HG02885 (cell line): ENCODE data around the gene SORCS2.

Source experiments
- ATAC-seq: cut with Tn5 transposase; IDR thresholded peaks from one replicate; pipeline ENCODE4 v1.9.1; 2021; ENCODE audit warnings: mild to moderate bottlenecking; ENCODE audit not compliant: unreplicated experiment, poor library complexity

SORCS2 gene

GRCh38 chr4:7699825-7700224 is 507.5 kb downstream of the SORCS2 start:
- no peak for ATAC-seq

DNA sequence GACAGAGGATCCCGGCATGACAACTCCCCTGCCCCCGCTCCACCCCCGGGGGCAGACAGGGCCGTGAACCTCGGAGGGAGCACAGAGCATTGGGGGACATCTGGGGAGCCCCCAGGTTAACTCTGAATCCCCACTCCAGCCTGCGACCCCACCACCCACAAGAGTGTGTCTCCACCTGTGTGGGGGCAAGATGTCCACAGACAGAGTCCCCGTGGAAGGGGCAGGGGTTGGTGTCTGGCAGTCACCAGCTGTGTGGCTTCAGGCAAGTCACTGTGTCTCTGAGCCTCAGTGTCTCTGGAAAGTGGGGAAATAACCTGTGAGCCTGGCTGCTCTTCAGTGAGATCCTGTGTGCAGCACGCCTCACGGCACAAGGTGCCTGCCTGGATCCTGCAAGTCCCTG is 508.3 kb downstream of the SORCS2 start:
- ATAC-seq: no peak

- no peak for ATAC-seq
Observed at GRCh38 chr4:7701866-7702649, 509.7 kb downstream of the SORCS2 start.

GRCh38 chr4:7703688-7704087 is 511.4 kb downstream of the SORCS2 start:
- no peak for ATAC-seq

- no peak for ATAC-seq
Observed at GRCh38 chr4:7704091-7704490, 511.8 kb downstream of the SORCS2 start.

- no peak for ATAC-seq
Observed at GRCh38 chr4:7704625-7705024, 512.3 kb downstream of the SORCS2 start.

DNA sequence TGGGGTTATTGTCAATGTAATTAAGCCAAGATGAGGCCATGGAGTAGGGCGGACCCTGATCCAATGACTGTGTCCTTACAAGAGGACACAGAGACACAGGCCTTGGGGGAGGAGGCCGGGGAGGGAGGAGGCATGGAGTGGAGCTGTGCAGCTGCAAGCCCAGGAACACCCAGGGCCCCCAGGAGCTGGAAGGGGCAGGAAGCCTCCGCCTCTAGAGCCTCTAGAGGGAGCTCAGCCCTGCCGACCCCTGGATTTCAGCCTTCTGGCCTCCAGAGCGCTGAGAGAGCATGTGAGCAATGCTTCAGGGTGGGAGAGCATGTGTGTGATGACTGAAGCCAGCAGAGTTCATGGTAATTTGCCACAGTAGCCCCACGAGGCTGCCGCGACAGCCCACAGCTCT is 512.7 kb downstream of the SORCS2 start:
- ATAC-seq: no peak

GRCh38 chr4:7705593-7705992 is 513.3 kb downstream of the SORCS2 start:
- ATAC-seq: no peak

GRCh38 chr4:7708238-7708637 is 515.9 kb downstream of the SORCS2 start:
- ATAC-seq: no peak

- ATAC-seq: no peak
Observed at GRCh38 chr4:7708981-7709380, 516.6 kb downstream of the SORCS2 start.

DNA sequence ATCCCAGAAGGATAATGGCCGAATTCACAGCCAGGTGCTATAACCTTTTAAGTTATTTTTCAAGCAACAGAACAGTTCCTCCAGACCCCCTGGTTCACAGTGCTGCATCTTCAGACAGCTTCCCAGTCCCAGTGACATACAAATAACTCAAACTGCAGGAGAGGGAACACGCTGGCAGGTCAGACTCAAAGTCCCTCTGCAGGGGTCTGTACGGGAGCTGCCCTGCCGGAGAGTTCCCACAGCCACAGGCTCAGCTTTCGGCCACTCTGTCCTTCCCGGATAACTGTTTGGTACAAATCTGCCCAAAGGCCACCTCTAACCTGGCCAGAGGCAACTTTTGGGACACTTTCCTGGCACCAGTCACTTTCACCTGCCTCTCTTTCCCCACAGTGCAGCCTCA is 517.1 kb downstream of the SORCS2 start:
- no peak for ATAC-seq

GRCh38 chr4:7710126-7710525 is 517.8 kb downstream of the SORCS2 start:
- ATAC-seq: no peak

GRCh38 chr4:7710576-7711306 is 518.4 kb downstream of the SORCS2 start:
- no peak for ATAC-seq

- ATAC-seq: no peak
Observed at GRCh38 chr4:7711307-7711963, 519.1 kb downstream of the SORCS2 start.

GRCh38 chr4:7712021-7712671 is 519.8 kb downstream of the SORCS2 start:
- no peak for ATAC-seq

DNA sequence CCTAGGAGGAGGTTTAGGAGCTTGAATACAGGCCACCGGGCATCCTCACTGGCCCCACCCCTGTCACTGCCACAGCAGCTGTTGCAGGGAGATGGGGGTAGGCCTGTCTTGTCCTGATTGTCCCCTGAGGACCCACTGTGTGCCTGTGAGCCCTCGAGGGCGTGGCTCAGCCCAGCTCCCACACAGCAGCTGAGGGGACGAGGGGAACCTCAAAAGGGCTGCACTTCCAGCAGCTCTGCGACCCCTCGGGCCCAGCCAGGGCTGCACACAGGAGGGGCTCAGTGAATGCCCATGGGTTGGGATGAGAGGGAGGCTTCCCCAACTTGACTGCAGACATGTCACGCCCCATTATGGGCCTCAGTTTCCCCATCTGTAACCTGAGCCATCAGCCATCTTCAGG is 521.4 kb downstream of the SORCS2 start:
- no peak for ATAC-seq

DNA sequence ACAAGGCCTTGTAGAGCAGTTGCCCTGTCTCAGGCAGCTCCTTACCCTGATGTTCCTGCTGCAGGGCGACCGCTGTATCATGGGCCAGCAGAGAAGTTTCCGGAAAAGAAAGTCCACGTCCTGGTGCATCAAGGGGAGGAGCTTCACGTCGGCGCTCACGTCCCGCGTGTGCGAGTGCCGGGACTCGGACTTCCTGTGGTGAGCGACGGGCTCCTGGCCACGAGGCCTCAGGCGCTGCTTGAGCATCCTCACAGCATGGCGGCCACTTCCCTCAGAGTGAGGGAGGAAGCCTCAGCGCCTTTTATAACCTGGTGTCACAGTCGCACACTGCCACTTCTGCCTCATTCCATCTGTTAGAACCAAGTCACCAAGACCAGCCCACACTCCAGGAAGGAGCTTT is 521.8 kb downstream of the SORCS2 start:
- ATAC-seq: no peak

DNA sequence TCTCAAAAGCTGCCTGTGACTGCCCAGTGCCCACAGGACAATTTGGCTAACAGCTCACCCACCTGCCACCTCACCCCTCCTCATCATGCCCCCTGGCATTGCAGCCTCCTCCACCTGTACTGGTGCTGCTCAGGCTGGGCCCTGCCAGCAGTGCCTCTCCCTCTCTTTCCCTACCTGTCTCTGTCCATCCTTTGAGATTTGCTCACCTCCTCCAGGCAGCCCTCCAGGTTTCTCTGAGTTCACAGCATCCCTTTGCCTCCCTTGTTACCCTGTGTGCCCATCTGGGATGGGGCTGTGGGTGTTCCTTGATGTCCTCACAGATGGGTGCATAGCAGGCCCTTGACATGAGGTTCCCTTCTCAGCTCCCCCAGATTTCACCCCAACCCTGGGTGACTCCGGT is 522.4 kb downstream of the SORCS2 start:
- ATAC-seq: no peak

DNA sequence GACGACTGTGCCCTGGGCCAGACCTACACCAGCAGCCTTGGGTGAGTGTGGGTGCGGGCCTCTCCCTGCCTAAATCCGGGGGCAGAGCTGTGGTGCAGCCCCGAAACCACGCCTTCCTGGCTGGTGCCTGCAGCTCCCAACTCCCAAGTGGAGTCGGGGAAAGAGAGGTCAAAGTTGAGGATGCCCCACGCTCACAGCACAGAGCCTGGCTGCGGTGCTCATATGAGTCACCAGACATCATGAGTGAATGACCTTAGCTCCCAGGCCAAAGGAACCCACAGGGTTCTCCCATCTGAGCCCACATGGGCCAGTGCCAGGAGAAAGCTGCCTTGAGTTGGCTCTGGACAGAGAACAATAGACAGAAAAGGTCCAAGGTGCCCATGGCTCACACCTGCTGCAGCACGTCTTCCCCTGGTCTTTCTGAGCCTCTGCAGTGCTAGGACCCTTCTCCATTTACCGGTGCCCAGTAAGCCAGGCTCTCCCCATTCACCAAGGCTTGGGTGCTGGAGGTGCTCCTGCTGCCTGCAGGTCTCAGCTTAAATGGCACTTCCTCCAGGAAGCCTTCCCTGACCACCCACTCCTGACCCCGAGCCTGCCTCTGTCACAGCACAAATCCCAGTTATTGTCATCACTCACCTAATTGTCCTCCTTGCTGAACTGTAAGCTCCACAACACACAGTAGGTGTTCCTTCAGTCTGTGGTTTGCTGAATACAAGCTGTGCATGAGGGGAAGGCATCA is 523.1 kb downstream of the SORCS2 start:
- ATAC-seq: no peak

DNA sequence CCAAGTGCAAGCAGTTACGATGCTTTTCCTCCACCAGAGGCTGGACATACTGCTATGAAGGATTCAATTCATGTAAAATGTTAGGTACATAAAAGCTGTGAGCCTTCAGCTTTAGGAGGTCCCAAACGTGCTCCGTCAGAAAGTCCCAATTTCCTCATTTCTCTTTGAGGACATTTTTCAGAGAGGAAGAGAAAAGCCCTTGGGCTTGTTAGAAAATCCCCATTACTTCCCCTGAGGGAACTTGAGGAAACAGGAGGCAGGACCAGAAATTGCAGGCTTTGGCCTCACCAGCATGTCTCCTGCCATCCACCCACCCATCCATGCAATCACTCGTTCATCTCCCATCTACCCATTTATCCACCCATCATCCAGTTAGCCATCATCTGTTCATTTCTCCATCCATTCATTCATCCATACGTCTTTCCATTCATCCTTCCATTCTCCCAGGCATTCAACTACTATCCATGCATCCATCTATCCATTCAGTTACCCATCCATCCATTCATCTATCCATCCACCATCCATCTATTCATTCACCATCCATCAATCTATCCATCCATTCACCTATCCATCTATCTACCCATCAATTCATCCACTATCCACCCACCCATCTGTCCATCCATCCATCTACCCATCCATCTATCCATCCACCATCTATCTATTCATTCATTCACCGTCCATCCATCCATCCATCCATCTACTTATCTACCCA is 523.8 kb downstream of the SORCS2 start:
- no peak for ATAC-seq
